K562 (cell line): ENCODE data around the gene SYTL2. TPM values are rescaled to one million over a fixed set of nuclear protein-coding genes. Genes with fewer than 3 reads are reported as not detected.

Experiments
- ATAC-seq: fragments of 200-7000 bp; cut with Tn5 transposase; 3 replicates; pipeline ENCODE4 v1.9.1; 2020; ENCODE audit warnings: moderate library complexity
- BruUV-seq: library from RNA; stranded (reverse); fragments of 400-500 nt; replicated peaks from 2 replicates; lab custom pipeline; 2021; lab: Mats Ljungman, UMichigan
- CTCF ChIA-PET: fragments of 300-600 bp; formaldehyde crosslinking; extraction: SDS; loops from one replicate; lab custom pipeline; 2021; ENCODE audit warnings: low intra/inter-chr PET ratio; lab: Yijun Ruan, JAX
- POLR2A ChIA-PET: fragments of 300-600, 350-650 bp; sonication (Branson Sonifier 250); formaldehyde crosslinking; extraction: SDS; loops from one replicate; lab custom pipeline; 2021; ENCODE audit warnings: antibody characterized with exemption, inconsistent platforms; lab: Yijun Ruan, JAX
- DNase-seq, 4 experiments: peaks; one replicate each; pipeline versions ENCODE4 v3.0.0 to v3.0.0-alpha.2; 2011 to 2018; ENCODE audit warnings: low spot score in 3 of 4, mixed read lengths in 3 of 4; ENCODE audit errors: extremely low read depth in 1 of 4
- FAIRE-seq: peaks from 2 replicates; lab custom pipeline; 2011; peaks lifted over from hg19 to GRCh38; lab: Jason Lieb, UNC
- H2AFZ ChIP-seq: 2 replicates; pipeline ENCODE4 v1.6.0; 2011; ENCODE audit warnings: low read depth, low read length, control low read depth, inconsistent platforms
- H3K27ac ChIP-seq: fragments of 200-600 bp; 3 replicates; pipeline ENCODE4 v1.8.0; 2011; ENCODE audit warnings: low read depth, mild to moderate bottlenecking, control low read depth, inconsistent platforms, low read length, moderate library complexity, mixed read lengths; ENCODE audit errors: extremely low read depth
- H3K27me3 ChIP-seq, 2 experiments: fragments of 300-600 bp in 1 of 2; 2 replicates in 1 of 2; 3 replicates in 1 of 2; pipeline versions ENCODE4 v1.6.0 to v1.8.0; 2011; ENCODE audit warnings: inconsistent platforms in 2 of 2, low read length in 2 of 2, mild to moderate bottlenecking in 1 of 2, mixed read lengths in 1 of 2, moderate library complexity in 1 of 2; ENCODE audit not compliant: control insufficient read depth in 2 of 2, insufficient read depth in 2 of 2
- H3K36me3 ChIP-seq: fragments of 300-600 bp; 3 replicates; pipeline ENCODE4 v1.8.0; 2011; ENCODE audit warnings: mild to moderate bottlenecking, low read length, inconsistent platforms; ENCODE audit not compliant: control insufficient read depth, insufficient read depth
- H3K4me1 ChIP-seq, 2 experiments: fragments of 200-600 bp in 1 of 2; replicated peaks in 1 of 2; 2 replicates in 1 of 2; 3 replicates in 1 of 2; pipeline versions ENCODE4 v1.5.1 to v1.8.0; 2011; ENCODE audit warnings: inconsistent platforms in 2 of 2, low read length in 2 of 2, mild to moderate bottlenecking in 1 of 2, mixed read lengths in 1 of 2, moderate library complexity in 1 of 2; ENCODE audit not compliant: control insufficient read depth in 2 of 2, insufficient read depth in 2 of 2
- H3K4me2 ChIP-seq: 2 replicates; pipeline ENCODE4 v1.6.1; 2011; ENCODE audit warnings: low read length, control low read depth, inconsistent platforms, mixed read lengths; ENCODE audit not compliant: insufficient read depth
- H3K4me3 ChIP-seq: fragments of 200-600 bp; sonication (generic), shearing (Covaris generic); 2 replicates; pipeline ENCODE4 v1.5.1; 2016; ENCODE audit warnings: control low read depth, inconsistent platforms
- H3K79me2 ChIP-seq: fragments of 200-600 bp; 3 replicates; pipeline ENCODE4 v1.8.0; 2011; ENCODE audit warnings: low read length, inconsistent platforms; ENCODE audit not compliant: control insufficient read depth, insufficient read depth
- H3K9ac ChIP-seq, 2 experiments: 2 replicates each; pipeline versions ENCODE4 v1.6.0 to v1.6.1; 2011; ENCODE audit warnings: low read depth in 2 of 2, low read length in 2 of 2, control low read depth in 1 of 2, inconsistent platforms in 1 of 2, mild to moderate bottlenecking in 1 of 2, mixed read lengths in 1 of 2; ENCODE audit not compliant: insufficient read depth in 1 of 2
- H3K9me1 ChIP-seq: one replicate; pipeline ENCODE4 v1.6.0; 2011; ENCODE audit warnings: inconsistent platforms, mild to moderate bottlenecking, low read length, moderate library complexity; ENCODE audit not compliant: control insufficient read depth, insufficient read depth
- H3K9me3 ChIP-seq: replicated peaks from 2 replicates; pipeline ENCODE4 v1.5.1; 2011; ENCODE audit warnings: low read depth, low read length, inconsistent platforms; ENCODE audit not compliant: control insufficient read depth, insufficient read depth
- H4K20me1 ChIP-seq: replicated peaks from 2 replicates; pipeline ENCODE4 v1.6.1; 2011; ENCODE audit warnings: low read length, inconsistent platforms, mixed read lengths; ENCODE audit not compliant: control insufficient read depth, insufficient read depth
- HDGF ChIP-seq: fragments of 450-650 bp; IDR thresholded peaks from 2 replicates; pipeline ENCODE4 v1.6.1; 2016
- KLF10 ChIP-seq: fragments of 250-450 bp; sonication (Bioruptor Pico); IDR thresholded peaks from 2 replicates; pipeline ENCODE4 v1.6.1; 2021; ENCODE audit warnings: matching md5 sums
- MTA2 ChIP-seq: fragments of 450-650 bp; IDR thresholded peaks from 2 replicates; pipeline ENCODE4 v1.6.1; 2016; ENCODE audit warnings: low read depth
- RBM25 ChIP-seq: fragments of 200-400 bp; formaldehyde crosslinking; IDR thresholded peaks from 2 replicates; pipeline ENCODE4 v1.6.1; 2018; ENCODE audit warnings: low read length, low read depth, moderate library complexity; ENCODE audit not compliant: severe bottlenecking
- SMC3 ChIP-seq: conservative IDR thresholded peaks from 2 replicates; pipeline ENCODE4 v1.6.1; 2011; ENCODE audit warnings: low read depth, low read length, improper control_type of control experiment; ENCODE audit not compliant: insufficient read depth
- ZSCAN32 ChIP-seq: fragments of 450-650 bp; formaldehyde crosslinking; IDR thresholded peaks from 2 replicates; pipeline ENCODE4 v1.4.0; 2020; ENCODE audit warnings: mild to moderate bottlenecking, moderate library complexity
- WGBS: fragments of 100-300 bp; shearing (Covaris generic); methylation state at CpG from one replicate; pipeline ENCODE4 v1.1.6; 2016; ENCODE audit warnings: low coverage, mixed read lengths; ENCODE audit not compliant: insufficient coverage; ENCODE audit errors: missing lambda C conversion rate; 5-methylcytosine and 5-hydroxymethylcytosine counted together
- in situ Hi-C: fragments of 300-500 bp; cut with MboI; formaldehyde crosslinking; loops from 4 replicates; pipeline ENCODE4 v1.15.0; 2018; ENCODE audit warnings: inconsistent platforms, mixed read lengths
- intact Hi-C: fragments of 100-400 bp; cut with micrococcal nuclease; formaldehyde crosslinking; loops from 2 replicates; pipeline ENCODE4 v1.14.2; 2022
- polyA plus RNA-seq, 8 experiments: library from polyadenylated mRNA; depleted of rRNA in 4 of 8; stranded (reverse) in 5 of 8; unstranded in 3 of 8; fragments of >200 nt; fragmentation: Nextera tagmentation in 2 of 8; fragmentation: Illumina TruSeq in 1 of 8; extraction: Ambion mirVana in 2 of 8; extraction: Trizol in 1 of 8; gene quantifications; 2 replicates each; pipeline versions ENCODE4 v1.2.1 to v1.2.3, GENCODE V29; 2011 to 2014; ENCODE audit warnings: inconsistent platforms in 1 of 8, missing spikeins in 1 of 8
- total RNA-seq, 7 experiments: library from RNA; depleted of rRNA in 6 of 7; stranded (reverse); fragments of >200 nt in 6 of 7; fragmentation: Illumina TruSeq in 2 of 7; extraction: Trizol in 2 of 7; gene quantifications; 2 replicates each; pipeline versions ENCODE4 v1.2.1 to v1.2.3, GENCODE V29; 2011 to 2021; ENCODE audit warnings: low replicate concordance in 1 of 7

Gene SYTL2
- total and polyA plus RNA-seq, 9 of the 15 experiments (the other 6 are each of a cell fraction or from before 2014, with no cell fraction given), result 0.05 to 0.57 (median 0.35) TPM

DNA sequence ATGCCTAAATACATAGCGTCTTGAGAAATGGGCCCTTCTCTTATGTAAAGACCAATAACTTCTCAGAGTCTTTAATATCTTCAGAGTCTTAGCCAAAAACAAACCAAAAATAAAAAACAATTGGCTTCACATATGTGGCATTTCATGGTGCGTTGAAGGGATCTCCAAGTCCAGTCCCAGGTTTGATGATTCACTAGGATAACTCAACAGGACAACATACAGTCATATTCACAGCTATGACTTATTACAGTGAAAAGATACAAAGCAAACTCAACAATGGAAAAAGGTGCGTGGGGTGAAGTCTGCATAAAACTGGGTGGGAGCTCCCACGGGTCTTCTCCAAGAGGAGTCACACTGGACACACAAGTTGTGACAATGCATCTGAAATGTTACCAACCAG is 12.6 kb downstream of the SYTL2 start (continued):
- TF ChIP-seq RBM25 (no peak), HDGF (no peak), SMC3 (no peak), ZSCAN32 (CRISPR knock-in tag) (no peak), KLF10 (CRISPR knock-in tag) (no peak)

DNA sequence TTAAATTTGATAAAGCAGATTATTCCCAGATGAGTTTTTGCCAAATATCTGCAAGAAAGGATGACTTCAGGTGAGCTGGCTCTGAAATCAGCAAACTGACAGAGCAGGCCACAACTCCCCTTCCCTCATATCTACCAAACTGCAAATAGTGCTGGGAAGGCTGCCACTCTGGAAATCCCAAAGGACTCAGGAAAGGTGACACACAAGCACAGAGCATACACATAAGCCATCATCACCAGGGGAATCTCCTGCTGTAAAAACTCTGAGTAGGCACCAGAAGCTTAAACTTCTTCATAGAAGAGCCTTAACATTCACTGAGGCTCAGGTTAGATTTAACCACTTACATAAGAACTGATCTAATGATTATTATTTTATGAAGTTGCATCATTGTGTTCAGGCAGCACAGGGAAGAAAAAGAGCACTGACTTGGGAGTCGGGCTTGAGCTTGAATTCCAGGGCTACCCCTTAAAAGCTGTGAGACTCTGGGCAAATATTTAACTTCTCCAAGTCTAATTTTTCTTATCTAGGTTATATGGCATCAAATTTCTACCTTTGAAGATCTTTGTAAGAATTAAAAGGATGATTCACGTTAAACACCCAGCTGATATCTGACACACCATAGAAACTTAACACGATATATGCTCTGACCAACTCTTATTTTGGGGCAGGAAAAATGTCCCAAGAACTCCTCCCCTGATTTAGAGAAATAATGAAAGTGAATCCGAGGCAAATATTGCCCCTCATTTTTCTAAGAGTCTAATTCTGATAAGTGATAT is 15.0 kb downstream of the SYTL2 start:
- Histone ChIP-seq H3K4me1 (no peaks in the 10 kb centered on the region), H3K27ac (no peak overlapping the region), H3K9me1 (no peaks in the 10 kb centered on the region), H3K9me3 (no peaks in the 10 kb centered on the region), H3K4me3 (no peak overlapping the region), H3K27me3 (peaks cover 5 to 13% of the 10 kb centered on the region in 2 experiments; a peak in 3 of 5 replicates), H3K9ac (no peak overlapping the region), H3K4me2 (no peak overlapping the region), H2AFZ (no peak overlapping the region), H3K36me3 (no peaks in the 10 kb centered on the region), H4K20me1 (no peaks in the 10 kb centered on the region), H3K79me2 (no peaks in the 10 kb centered on the region)
- CTCF ChIA-PET, result no interaction called here
- in situ Hi-C loops (no loop called here), intact Hi-C loops (no loop called here)
- DNase-seq (no peak), FAIRE-seq (no peak), ATAC-seq (no peak)
- 1% methylated on average over 4 of the region's 4 CpGs for WGBS
- no TSS peak for BruUV-seq
- POLR2A ChIA-PET, result interaction anchor here (0.6 to 1.5 kb wide), 4 partner anchors 10 to 1990 kb away, joined by 3 read pairs; no protein-coding TSS in a partner anchor
- no peak for TF ChIP-seq MTA2
